Neuronal stem cell (in vitro differentiated cells): ENCODE results near the gene FHOD3.

ENCODE experiments used
- DNase-seq: peaks from one replicate; pipeline ENCODE4 v3.0.0-alpha.2; 2013; ENCODE audit warnings: low spot score
- H2AFZ ChIP-seq: one replicate; pipeline ENCODE4 v1.6.1; 2013; ENCODE audit warnings: mild to moderate bottlenecking, low read length, inconsistent platforms
- H2AK5ac ChIP-seq: 2 replicates; pipeline ENCODE4 v1.6.1; 2013; ENCODE audit warnings: low read depth, mild to moderate bottlenecking, inconsistent platforms, low read length, moderate library complexity, mixed read lengths
- H2BK120ac ChIP-seq: 2 replicates; pipeline ENCODE4 v1.6.1; 2013; ENCODE audit warnings: low read depth, mild to moderate bottlenecking, inconsistent platforms, low read length, moderate library complexity, mixed read lengths
- H2BK12ac ChIP-seq: one replicate; pipeline ENCODE4 v1.6.1; 2013; ENCODE audit warnings: low read length, inconsistent platforms
- H2BK15ac ChIP-seq: 2 replicates; pipeline ENCODE4 v1.6.1; 2013; ENCODE audit warnings: mild to moderate bottlenecking, low read length, inconsistent platforms, mixed read lengths
- H2BK5ac ChIP-seq: one replicate; pipeline ENCODE4 v1.6.1; 2013; ENCODE audit warnings: inconsistent platforms, mild to moderate bottlenecking, low read length, moderate library complexity
- H3K14ac ChIP-seq: one replicate; pipeline ENCODE4 v1.6.1; 2013; ENCODE audit warnings: low read length, inconsistent platforms
- H3K18ac ChIP-seq: 2 replicates; pipeline ENCODE4 v1.6.1; 2013; ENCODE audit warnings: low read length, inconsistent platforms
- H3K23ac ChIP-seq: 2 replicates; pipeline ENCODE4 v1.6.1; 2013; ENCODE audit warnings: low read depth, mild to moderate bottlenecking, mixed read lengths, low read length, inconsistent platforms; ENCODE audit not compliant: poor library complexity
- H3K27ac ChIP-seq: replicated peaks from 3 replicates; pipeline ENCODE4 v1.5.1; 2013; ENCODE audit warnings: low read length, inconsistent platforms
- H3K27me3 ChIP-seq, 3 experiments: 2 replicates each; pipeline ENCODE4 v1.6.1; 2013; ENCODE audit warnings: low read length in 3 of 3, mild to moderate bottlenecking in 2 of 3, inconsistent platforms in 1 of 3, low read depth in 1 of 3, mixed read lengths in 1 of 3, moderate library complexity in 1 of 3; ENCODE audit not compliant: control insufficient read depth in 3 of 3, insufficient read depth in 3 of 3
- H3K36me3 ChIP-seq, 2 donors: replicated peaks in 1 of 2; 2 replicates each; pipeline ENCODE4 v1.6.1; 2013; ENCODE audit warnings: low read length in 2 of 2; ENCODE audit not compliant: control insufficient read depth in 2 of 2, insufficient read depth in 2 of 2
- H3K4ac ChIP-seq: 2 replicates; pipeline ENCODE4 v1.6.1; 2013; ENCODE audit warnings: inconsistent platforms, mild to moderate bottlenecking, low read length, moderate library complexity
- H3K4me1 ChIP-seq, 2 donors: 1 replicate in 1 of 2; 2 replicates in 1 of 2; pipeline ENCODE4 v1.6.1; 2013; ENCODE audit warnings: low read length in 2 of 2, low read depth in 1 of 2; ENCODE audit not compliant: control insufficient read depth in 2 of 2, insufficient read depth in 1 of 2
- H3K4me2 ChIP-seq: one replicate; pipeline ENCODE4 v1.6.1; 2013; ENCODE audit warnings: mild to moderate bottlenecking, low read length, inconsistent platforms; ENCODE audit not compliant: insufficient read depth, poor library complexity, severe bottlenecking
- H3K4me3 ChIP-seq, 2 donors: 2 replicates each; pipeline ENCODE4 v1.5.1; 2013; ENCODE audit warnings: low read length in 2 of 2, mild to moderate bottlenecking in 2 of 2, inconsistent platforms in 1 of 2, moderate library complexity in 1 of 2
- H3K79me1 ChIP-seq: one replicate; pipeline ENCODE4 v1.6.1; 2013; ENCODE audit warnings: low read depth, mild to moderate bottlenecking, inconsistent platforms, low read length, moderate library complexity
- H3K9ac ChIP-seq: one replicate; pipeline ENCODE4 v1.6.1; 2013; ENCODE audit warnings: mild to moderate bottlenecking, low read depth, low read length, inconsistent platforms; ENCODE audit not compliant: poor library complexity
- H3K9me3 ChIP-seq, 2 donors: replicated peaks in 1 of 2; 2 replicates each; pipeline versions ENCODE3 to v1.6.1; 2013; ENCODE audit warnings: low read length in 2 of 2, mild to moderate bottlenecking in 2 of 2, inconsistent platforms in 1 of 2, low read depth in 1 of 2, mixed read lengths in 1 of 2, moderate library complexity in 1 of 2; ENCODE audit not compliant: control insufficient read depth in 2 of 2, insufficient read depth in 1 of 2
- H4K8ac ChIP-seq: one replicate; pipeline ENCODE4 v1.6.1; 2013; ENCODE audit warnings: low read depth, mild to moderate bottlenecking, inconsistent platforms, low read length, moderate library complexity
- H4K91ac ChIP-seq: one replicate; pipeline ENCODE4 v1.6.1; 2013; ENCODE audit warnings: low read length, low read depth, mild to moderate bottlenecking, inconsistent platforms; ENCODE audit not compliant: poor library complexity
- WGBS, 2 donors: extraction: QIAGEN DNeasy Blood & Tissue Kit; methylation state at CpG; one replicate each; pipeline ENCODE4 v1.1.7; 2013; ENCODE audit warnings: missing lambda C conversion rate in 2 of 2, mixed read lengths in 1 of 2; ENCODE audit not compliant: insufficient read length in 2 of 2, insufficient replicate concordance in 1 of 2; ENCODE audit errors: extremely low coverage in 2 of 2; 5-methylcytosine and 5-hydroxymethylcytosine counted together

FHOD3 gene

GRCh38 chr18:36392164-36392978, 94.9 kb downstream of the FHOD3 start:
- no peak overlapping the region for H2BK5ac ChIP-seq
- no peak overlapping the region for H2AK5ac ChIP-seq
- no peak overlapping the region for H2BK15ac ChIP-seq
- no peak overlapping the region for H2BK120ac ChIP-seq
- peaks cover 2% of the 10 kb centered on the region for H3K79me1 ChIP-seq
- no CpG with 5 or more reads among the region's 4 CpGs for WGBS, 2 donors
- no peak overlapping the region for H3K4me2 ChIP-seq
- H3K27ac ChIP-seq: no peak overlapping the region
- no peaks in the 10 kb centered on the region for H3K27me3 ChIP-seq
- H3K9ac ChIP-seq: no peak overlapping the region
- no peak overlapping the region for H2AFZ ChIP-seq
- no peaks in the 10 kb centered on the region for H3K4me1 ChIP-seq
- H3K4me3 ChIP-seq: no peak overlapping the region
- H3K36me3 ChIP-seq: peaks cover 0 to 8% of the 10 kb centered on the region in 2 donors
- no peak overlapping the region for H4K8ac ChIP-seq
- no peak overlapping the region for H3K4ac ChIP-seq
- H3K9me3 ChIP-seq: peaks cover 5 to 19% of the 10 kb centered on the region in 2 donors
- H4K91ac ChIP-seq: no peak overlapping the region
- no peak overlapping the region for H3K18ac ChIP-seq
- no peak for DNase-seq
- H3K23ac ChIP-seq: no peak overlapping the region
- H3K14ac ChIP-seq: no peak overlapping the region
- no peak overlapping the region for H2BK12ac ChIP-seq

DNA sequence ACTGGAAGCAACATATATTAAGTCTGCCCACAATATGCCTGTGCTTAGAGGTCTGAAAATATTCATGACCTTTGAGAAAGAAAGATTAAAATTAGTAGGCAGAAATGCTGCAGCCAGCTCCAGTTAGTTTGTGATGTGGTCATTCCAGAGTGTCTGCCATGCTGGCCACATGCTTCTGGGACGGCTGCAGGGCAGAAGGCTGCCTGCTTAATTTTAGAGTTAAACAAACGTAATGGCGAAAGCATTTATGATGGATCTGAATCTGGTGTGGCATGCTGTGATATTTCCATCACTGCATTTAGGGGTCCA, 95.4 kb downstream of the FHOD3 start:
- no peak overlapping the region for H3K14ac ChIP-seq
- DNase-seq: no peak
- H3K4me3 ChIP-seq: no peak overlapping the region
- H3K23ac ChIP-seq: no peak overlapping the region
- peaks cover 0 to 8% of the 10 kb centered on the region in 2 donors for H3K36me3 ChIP-seq
- no peak overlapping the region for H3K27ac ChIP-seq
- no peaks in the 10 kb centered on the region for H3K4me1 ChIP-seq
- H2BK5ac ChIP-seq: no peak overlapping the region
- no peak overlapping the region for H2AK5ac ChIP-seq
- H2BK12ac ChIP-seq: no peak overlapping the region
- no peak overlapping the region for H2BK15ac ChIP-seq
- H3K4me2 ChIP-seq: no peak overlapping the region
- no peak overlapping the region for H2AFZ ChIP-seq
- no peak overlapping the region for H2BK120ac ChIP-seq
- H4K91ac ChIP-seq: no peak overlapping the region
- no CpG with 5 or more reads among the region's 3 CpGs for WGBS, 2 donors
- no peak overlapping the region for H3K9ac ChIP-seq
- no peak overlapping the region for H4K8ac ChIP-seq
- no peaks in the 10 kb centered on the region for H3K27me3 ChIP-seq
- H3K4ac ChIP-seq: no peak overlapping the region
- peaks cover 5 to 19% of the 10 kb centered on the region in 2 donors for H3K9me3 ChIP-seq
- H3K18ac ChIP-seq: no peak overlapping the region
- peaks cover 2% of the 10 kb centered on the region for H3K79me1 ChIP-seq

- Histone ChIP-seq H3K9me3 (peaks cover 5 to 22% of the 10 kb centered on the region in 2 donors), H2AFZ (no peak overlapping the region), H2AK5ac (no peak overlapping the region), H3K27ac (no peak overlapping the region), H3K4me2 (no peak overlapping the region), H3K14ac (no peak overlapping the region), H3K79me1 (peaks cover 2% of the 10 kb centered on the region), H2BK5ac (no peak overlapping the region), H3K4ac (no peak overlapping the region), H3K27me3 (no peaks in the 10 kb centered on the region), H3K23ac (no peak overlapping the region), H3K9ac (no peak overlapping the region), H2BK15ac (no peak overlapping the region), H3K18ac (no peak overlapping the region), H3K4me3 (no peak overlapping the region), H2BK120ac (no peak overlapping the region), H2BK12ac (no peak overlapping the region), H4K8ac (no peak overlapping the region), H3K4me1 (peaks cover 0 to 4% of the 10 kb centered on the region in 2 donors), H3K36me3 (peaks cover 0 to 1% of the 10 kb centered on the region in 2 donors), H4K91ac (no peak overlapping the region)
- WGBS, 2 donors: no CpG with 5 or more reads among the region's 3 CpGs
- DNase-seq: no peak
These were observed 97.0 kb downstream of the FHOD3 start for GRCh38 chr18:36394486-36394885.

DNA sequence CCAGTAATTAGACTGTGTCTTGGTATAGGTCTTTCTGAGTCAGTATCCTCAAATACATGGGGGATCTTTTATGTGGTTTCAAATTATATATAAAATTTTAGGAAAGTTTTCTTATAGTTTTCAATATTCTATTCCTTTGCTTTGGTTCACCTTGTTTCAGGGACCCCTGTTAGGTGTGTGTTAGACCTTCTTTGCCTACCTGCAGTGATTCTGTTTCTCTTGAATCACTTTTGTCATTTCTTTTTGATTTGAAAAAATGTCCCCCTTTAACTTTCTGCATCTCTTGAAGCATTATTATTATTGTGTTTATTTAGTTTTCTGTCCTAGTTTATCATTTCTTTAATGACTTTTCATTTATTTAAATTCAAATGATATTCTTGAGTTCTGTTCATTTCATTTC, 98.7 kb downstream of the FHOD3 start:
- Histone ChIP-seq H3K18ac (no peak overlapping the region), H2AK5ac (no peak overlapping the region), H4K8ac (no peak overlapping the region), H4K91ac (no peak overlapping the region), H3K9me3 (peaks cover 5 to 22% of the 10 kb centered on the region in 2 donors), H3K23ac (no peak overlapping the region), H2BK15ac (no peak overlapping the region), H2BK120ac (no peak overlapping the region), H3K14ac (no peak overlapping the region), H3K4ac (no peak overlapping the region), H3K4me1 (peaks cover 0 to 4% of the 10 kb centered on the region in 2 donors), H3K27ac (no peak overlapping the region), H2AFZ (no peak overlapping the region), H3K79me1 (no peaks in the 10 kb centered on the region), H3K4me2 (no peak overlapping the region), H3K9ac (no peak overlapping the region), H2BK12ac (no peak overlapping the region), H2BK5ac (no peak overlapping the region), H3K4me3 (no peak overlapping the region), H3K36me3 (no peaks in the 10 kb centered on the region), H3K27me3 (no peaks in the 10 kb centered on the region)
- no peak for DNase-seq
